ENCODE data around the gene DUS1L.

GRCh38 chr17:82021900-82022309 lies 43.7 kb downstream of the DUS1L start:
- TF ChIP-seq CTCF (IDR thresholded peaks at IDR 0.05) (no peak), EZH2 (IDR thresholded peaks at IDR 0.05; ENCODE audit: borderline replicate concordance, insufficient read depth, low read depth, low read length, poor library complexity, severe bottlenecking) (no peak)
